Kidney epithelial cell (primary cell): ENCODE measurements around the gene DLG2. TPM values are rescaled to one million over a fixed set of nuclear protein-coding genes. Genes with fewer than 3 reads are reported as not detected.
A peak's percentile ranks its signal among the peaks of the same experiment; 100 is the strongest.

ENCODE experiments used
- DNase-seq: peaks from one replicate; pipeline ENCODE4 v3.0.0-alpha.2; 2010; ENCODE audit warnings: low read depth
- H3K27me3 ChIP-seq: 2 replicates; pipeline ENCODE4 v1.6.0; 2011; ENCODE audit warnings: low read length; ENCODE audit not compliant: control insufficient read depth, insufficient read depth
- H3K36me3 ChIP-seq: 2 replicates; pipeline ENCODE4 v1.5.1; 2011; ENCODE audit warnings: low read length; ENCODE audit not compliant: control insufficient read depth, insufficient read depth
- H3K4me3 ChIP-seq: 2 replicates; pipeline ENCODE4 v1.5.1; 2011; ENCODE audit warnings: low read depth, mild to moderate bottlenecking, control low read depth, low read length
- CTCF ChIP-seq: IDR thresholded peaks from 2 replicates; pipeline ENCODE4 v1.5.1; 2011; ENCODE audit warnings: mild to moderate bottlenecking, moderate library complexity, low read length, control low read depth, inconsistent platforms; ENCODE audit not compliant: insufficient read depth, poor library complexity, severe bottlenecking
- total RNA-seq: library from RNA; depleted of rRNA; stranded (reverse); fragments of >200 nt; gene quantifications from 2 replicates; pipeline ENCODE4 v1.2.3, GENCODE V29; 2015

Gene DLG2
- total RNA-seq, 1 donor from 2014 or later: 0.75 TPM

GRCh38 chr11:84022695-84023094 lies 1604.4 kb downstream of the DLG2 start:
- no peak for DNase-seq
- no peak for TF ChIP-seq CTCF
- Histone ChIP-seq H3K27me3 (no peaks in the 10 kb centered on the region), H3K36me3 (no peaks in the 10 kb centered on the region), H3K4me3 (no peak overlapping the region)

- Histone ChIP-seq H3K36me3 (no peaks in the 10 kb centered on the region), H3K4me3 (no peak overlapping the region), H3K27me3 (no peaks in the 10 kb centered on the region)
- TF ChIP-seq CTCF: no peak
- DNase-seq: no peak
These were observed 1604.9 kb downstream of the DLG2 start for GRCh38 chr11:84022201-84022600.

GRCh38 chr11:84021291-84021690 lies 1605.9 kb downstream of the DLG2 start:
- no peaks in the 10 kb centered on the region for H3K27me3 ChIP-seq
- H3K4me3 ChIP-seq: no peak overlapping the region
- no peaks in the 10 kb centered on the region for H3K36me3 ChIP-seq
- DNase-seq: no peak
- no peak for TF ChIP-seq CTCF

- DNase-seq: peak; percentile 18
- H3K27me3 ChIP-seq: no peaks in the 10 kb centered on the region
- H3K36me3 ChIP-seq: no peaks in the 10 kb centered on the region
- no peak overlapping the region for H3K4me3 ChIP-seq
- no peak for TF ChIP-seq CTCF
These were observed 1607.5 kb downstream of the DLG2 start for GRCh38 chr11:84019571-84020194.

GRCh38 chr11:84014539-84014938 lies 1612.6 kb downstream of the DLG2 start:
- Histone ChIP-seq H3K27me3 (no peaks in the 10 kb centered on the region), H3K4me3 (no peak overlapping the region), H3K36me3 (no peaks in the 10 kb centered on the region)
- DNase-seq: no peak
- no peak for TF ChIP-seq CTCF

- no peak for DNase-seq
- Histone ChIP-seq H3K4me3 (no peak overlapping the region), H3K27me3 (no peaks in the 10 kb centered on the region), H3K36me3 (no peaks in the 10 kb centered on the region)
- no peak for TF ChIP-seq CTCF
These were observed 1614.8 kb downstream of the DLG2 start for GRCh38 chr11:84012171-84012826.
